Umbilical cord (tissue), 2 donors: ENCODE results near the gene PIGS. TPM values are rescaled to one million over a fixed set of nuclear protein-coding genes. Genes with fewer than 3 reads are reported as not detected.
"Not testable (repeated sequence)": the region's sequence is repeated elsewhere in the genome, so short reads cannot be mapped to it uniquely, and the experiment has no call there.

Experiments
- DNase-seq: peaks from one replicate; pipeline ENCODE4 v3.0.0-alpha.2; 2015; ENCODE audit warnings: low spot score
- total RNA-seq: library from RNA; depleted of rRNA; stranded (reverse); fragments of >200 nt; gene quantifications from one replicate; pipeline ENCODE4 v1.2.3, GENCODE V29; 2014; ENCODE audit warnings: low replicate concordance; ENCODE audit not compliant: insufficient read depth

PIGS gene
- total RNA-seq, 1 donor from 2014 or later, result 14.2 TPM

GRCh38 chr17:28578246-28579195 lies 7.2 kb upstream of the PIGS start:
- no peak for DNase-seq

- DNase-seq, result no peak
These were observed 6.1 kb upstream of the PIGS start for GRCh38 chr17:28577466-28577824.

GRCh38 chr17:28576758-28577465 lies 5.6 kb upstream of the PIGS start, which contains the start of gene ALDOC:
TSS of gene ALDOC (minus strand) at chr17:28576895. CDS start at chr17:28575532, 1,363 bp downstream.
- peak; percentile 91 for DNase-seq

- not testable (repeated sequence) for DNase-seq
These were observed 4.7 kb upstream of the PIGS start for GRCh38 chr17:28576016-28576415.

GRCh38 chr17:28575126-28575795 lies 3.9 kb upstream of the PIGS start:
- DNase-seq, result no peak

- DNase-seq, result no peak
These were observed 3.2 kb upstream of the PIGS start for GRCh38 chr17:28574526-28574925.

GRCh38 chr17:28573966-28574480 lies 2.7 kb upstream of the PIGS start:
- no peak for DNase-seq

- no peak for DNase-seq
These were observed 2.2 kb upstream of the PIGS start for GRCh38 chr17:28573521-28573920.

- DNase-seq, result no peak
These were observed 1.7 kb upstream of the PIGS start for GRCh38 chr17:28573040-28573380.

- DNase-seq, result no peak
These were observed 1.1 kb upstream of the PIGS start for GRCh38 chr17:28572259-28573039.

- DNase-seq, result no peak
These were observed 486 bp downstream of the PIGS start for GRCh38 chr17:28570716-28571360.

GRCh38 chr17:28569446-28569845 lies 1.9 kb downstream of the PIGS start:
- DNase-seq, result no peak

GRCh38 chr17:28567604-28568003 lies 3.7 kb downstream of the PIGS start:
- no peak for DNase-seq

GRCh38 chr17:28563475-28563874 lies 7.8 kb downstream of the PIGS start:
- DNase-seq, result peak; percentile 54

GRCh38 chr17:28555022-28555421 lies 16.3 kb downstream of the PIGS start:
- no peak for DNase-seq

GRCh38 chr17:28554565-28554964 lies 16.8 kb downstream of the PIGS start:
- DNase-seq, result no peak

- DNase-seq, result no peak
These were observed 18.3 kb downstream of the PIGS start for GRCh38 chr17:28553000-28553505.

- peak; percentile 85 for DNase-seq
These were observed 18.9 kb downstream of the PIGS start, which contains the start of gene UNC119 for GRCh38 chr17:28552176-28552999. TSS of gene UNC119 (minus strand) at chr17:28552624. CDS start at chr17:28552557, 67 bp downstream.

GRCh38 chr17:28551421-28552175 lies 19.7 kb downstream of the PIGS start:
- peak; percentile 51 for DNase-seq
